Lower leg skin (tissue), 3 donors: Measurements from ENCODE around the gene WDR18.

Experiments used
- CTCF ChIP-seq, 3 donors: fragments of 450-650 bp; IDR thresholded peaks; one replicate each; pipeline ENCODE4 v1.5.1; 2016; ENCODE audit warnings: antibody characterized with exemption in 3 of 3, mild to moderate bottlenecking in 3 of 3, moderate library complexity in 2 of 3
- POLR2A ChIP-seq, 2 donors: fragments of 450-650 bp; IDR thresholded peaks; one replicate each; pipeline ENCODE4 v1.6.1; 2016 to 2017; ENCODE audit warnings: antibody characterized with exemption in 2 of 2, mild to moderate bottlenecking in 1 of 2, moderate library complexity in 1 of 2

DNA sequence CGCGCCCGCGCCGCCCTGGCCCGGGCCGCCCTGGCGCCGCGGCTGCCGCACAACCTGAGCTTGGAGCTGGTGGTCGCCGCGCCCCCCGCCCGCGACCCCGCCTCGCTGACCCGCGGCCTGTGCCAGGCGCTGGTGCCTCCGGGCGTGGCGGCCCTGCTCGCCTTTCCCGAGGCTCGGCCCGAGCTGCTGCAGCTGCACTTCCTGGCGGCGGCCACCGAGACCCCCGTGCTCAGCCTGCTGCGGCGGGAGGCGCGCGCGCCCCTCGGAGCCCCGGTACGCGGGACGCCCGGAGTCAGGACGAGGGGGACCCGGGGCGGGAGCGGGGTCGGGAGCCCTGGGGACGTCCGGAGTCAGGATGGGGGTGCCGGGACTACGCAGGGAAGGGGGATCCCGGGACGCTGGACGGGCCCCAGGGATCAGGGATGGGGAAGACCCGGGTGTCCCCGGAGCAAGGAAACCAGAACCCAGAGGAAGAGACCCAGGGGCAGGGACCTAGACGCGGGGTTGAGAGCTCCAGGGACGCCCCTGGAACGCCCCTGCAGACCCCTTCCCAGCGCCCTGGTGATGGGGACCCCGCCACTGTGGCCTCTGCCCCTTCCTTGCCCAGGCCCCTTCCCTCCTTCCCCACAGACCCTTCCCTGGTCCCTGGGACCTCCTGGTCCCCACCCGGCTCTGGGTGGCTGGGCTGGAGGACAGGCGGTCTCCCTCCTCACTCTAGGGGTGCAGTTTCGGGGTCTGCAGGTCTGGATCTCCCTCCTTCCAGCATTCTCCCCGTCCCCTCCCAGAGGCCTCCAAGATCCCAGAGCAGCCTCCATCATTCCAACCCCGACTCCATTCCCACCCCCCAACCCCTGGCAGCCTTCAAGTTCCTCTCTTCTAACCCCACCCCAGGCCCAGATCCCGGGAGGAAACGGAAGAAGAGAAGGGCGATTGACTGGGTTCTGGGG is 16.7 kb downstream of the WDR18 start:
- TF ChIP-seq CTCF (IDR thresholded peaks at IDR 0.05) (no peak), POLR2A (IDR thresholded peaks at IDR 0.05) (no peak)
